ENCODE measurements around the gene HS6ST1.

DNA sequence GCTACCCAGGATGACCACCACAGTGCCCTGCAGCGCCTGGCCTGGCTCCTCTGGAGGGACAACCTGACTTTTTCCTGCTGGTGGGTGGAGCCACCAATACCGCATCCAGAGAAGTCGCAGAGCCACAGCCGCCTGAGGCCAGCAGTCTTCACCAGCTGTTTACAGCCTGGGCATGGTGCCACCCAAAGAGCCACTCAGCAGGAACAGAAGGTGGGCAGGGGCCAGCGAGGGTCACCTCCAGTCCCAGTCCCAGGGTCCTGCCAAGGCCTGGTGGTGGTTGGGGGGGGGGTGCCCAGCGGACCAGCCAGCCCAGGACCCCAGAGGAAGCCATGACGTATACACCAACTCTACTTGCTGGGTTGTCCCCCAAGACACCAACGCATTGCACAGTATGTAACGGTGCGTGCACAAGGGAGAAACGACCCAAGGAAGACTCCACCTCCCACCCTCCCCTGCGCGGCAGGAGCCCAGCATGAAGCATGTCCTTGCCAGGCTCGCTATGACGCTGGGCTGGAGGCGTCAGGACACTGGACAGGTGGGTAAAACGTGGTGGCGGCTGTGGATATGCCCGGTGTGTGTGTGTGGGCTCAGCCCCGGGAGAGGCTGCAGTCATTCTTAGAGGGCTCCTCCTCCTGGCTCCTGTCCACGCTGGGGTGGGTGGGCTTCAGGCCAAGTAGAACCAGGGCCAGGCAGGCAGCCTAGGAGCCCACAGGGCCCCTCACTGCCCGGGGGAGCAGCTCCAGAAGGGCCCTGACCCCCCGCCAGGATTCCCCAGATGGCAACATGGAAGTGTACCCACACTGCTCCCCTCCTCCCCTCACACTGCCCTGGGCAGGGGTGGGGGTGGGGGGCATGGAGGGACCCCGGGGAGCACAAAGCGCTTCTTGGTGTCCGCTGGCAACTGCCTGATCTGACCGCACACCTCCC is 49.3 kb downstream of the HS6ST1 start:
- TF ChIP-seq, protein P1, sequence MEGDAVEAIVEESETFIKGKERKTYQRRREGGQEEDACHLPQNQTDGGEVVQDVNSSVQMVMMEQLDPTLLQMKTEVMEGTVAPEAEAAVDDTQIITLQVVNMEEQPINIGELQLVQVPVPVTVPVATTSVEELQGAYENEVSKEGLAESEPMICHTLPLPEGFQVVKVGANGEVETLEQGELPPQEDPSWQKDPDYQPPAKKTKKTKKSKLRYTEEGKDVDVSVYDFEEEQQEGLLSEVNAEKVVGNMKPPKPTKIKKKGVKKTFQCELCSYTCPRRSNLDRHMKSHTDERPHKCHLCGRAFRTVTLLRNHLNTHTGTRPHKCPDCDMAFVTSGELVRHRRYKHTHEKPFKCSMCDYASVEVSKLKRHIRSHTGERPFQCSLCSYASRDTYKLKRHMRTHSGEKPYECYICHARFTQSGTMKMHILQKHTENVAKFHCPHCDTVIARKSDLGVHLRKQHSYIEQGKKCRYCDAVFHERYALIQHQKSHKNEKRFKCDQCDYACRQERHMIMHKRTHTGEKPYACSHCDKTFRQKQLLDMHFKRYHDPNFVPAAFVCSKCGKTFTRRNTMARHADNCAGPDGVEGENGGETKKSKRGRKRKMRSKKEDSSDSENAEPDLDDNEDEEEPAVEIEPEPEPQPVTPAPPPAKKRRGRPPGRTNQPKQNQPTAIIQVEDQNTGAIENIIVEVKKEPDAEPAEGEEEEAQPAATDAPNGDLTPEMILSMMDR (IDR thresholded peaks at IDR 0.05): no peak
- TF ChIP-seq POLR2A (IDR thresholded peaks at IDR 0.05): no peak
